Measurements from ENCODE around the gene SLC35F5.
A peak's percentile ranks its signal among the peaks of the same experiment; 100 is the strongest.
"Not testable (repeated sequence)": the region's sequence is repeated elsewhere in the genome, so short reads cannot be mapped to it uniquely, and the experiment has no call there.

Gene SLC35F5

DNA sequence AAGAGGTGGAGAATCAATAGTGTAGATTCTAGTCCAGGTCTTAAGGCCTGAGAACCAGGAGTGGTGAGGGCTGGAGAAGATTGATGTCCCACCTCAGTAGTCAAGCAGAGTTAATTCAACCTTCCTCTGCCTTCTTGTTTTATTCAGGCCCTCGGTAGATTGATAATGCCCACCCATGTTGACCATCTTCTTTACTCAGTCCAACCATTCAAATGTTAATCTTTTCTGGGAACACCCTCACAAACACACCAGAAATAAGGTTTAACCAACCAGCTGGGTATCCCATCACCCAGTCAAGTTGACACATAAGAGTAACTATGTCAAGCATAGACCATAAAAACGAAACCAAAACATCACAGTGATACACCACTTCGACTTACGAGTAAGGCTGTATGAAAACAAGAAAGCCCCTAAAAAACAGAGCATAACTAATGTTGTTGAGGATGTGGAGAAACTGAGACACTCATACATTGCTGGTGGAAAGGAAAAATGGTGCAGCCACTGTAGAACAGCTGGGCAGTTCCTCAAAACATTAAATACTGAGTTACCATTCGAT is 57.5 kb downstream of the SLC35F5 start:
- Histone ChIP-seq H3K9ac (ENCODE audit: low read depth in 1 of 2, low read length in 2 of 2) (no peak overlapping the region), H3K9me3 (ENCODE audit: control insufficient read depth in 2 of 2, low read length in 2 of 2) (no peaks in the 10 kb centered on the region), H3K4me3 (ENCODE audit: low read length in 2 of 2) (peak overlapping the region in 1 of 2 donors; percentile 33), H3K27ac (ENCODE audit: low read depth in 2 of 2, low read length in 2 of 2) (no peak overlapping the region), H3K27me3 (ENCODE audit: control insufficient read depth in 2 of 2, insufficient read depth in 2 of 2, low read length in 2 of 2) (no peaks in the 10 kb centered on the region), H3K36me3 (ENCODE audit: control insufficient read depth in 2 of 2, insufficient read depth in 2 of 2, low read length in 2 of 2) (no peaks in the 10 kb centered on the region), H3K4me1 (ENCODE audit: control insufficient read depth in 2 of 2, insufficient read depth in 2 of 2, low read length in 2 of 2) (peaks cover 3 to 7% of the 10 kb centered on the region in 2 donors)

DNA sequence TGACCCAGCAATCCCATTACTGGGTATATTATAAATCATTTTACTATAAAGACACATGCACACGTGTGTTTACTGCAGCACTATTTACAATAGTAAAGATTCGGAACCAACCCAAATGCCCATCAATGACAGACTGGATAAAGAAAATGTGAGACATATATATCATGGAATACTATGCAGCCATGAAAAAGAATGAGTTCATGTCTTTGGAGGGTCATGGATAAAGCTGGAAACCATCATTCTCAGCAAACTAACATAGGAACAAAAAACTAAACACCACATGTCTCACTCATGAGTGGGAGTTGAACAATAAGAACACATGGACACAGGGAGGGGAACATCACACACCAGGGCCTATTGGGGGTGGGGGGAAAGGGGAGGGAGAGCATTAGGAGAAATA is 58.2 kb downstream of the SLC35F5 start:
- H3K9ac ChIP-seq (ENCODE audit: low read depth in 1 of 2, low read length in 2 of 2); H3K27me3 ChIP-seq (ENCODE audit: control insufficient read depth in 2 of 2, insufficient read depth in 2 of 2, low read length in 2 of 2); H3K4me1 ChIP-seq (ENCODE audit: control insufficient read depth in 2 of 2, insufficient read depth in 2 of 2, low read length in 2 of 2); H3K9me3 ChIP-seq (ENCODE audit: control insufficient read depth in 2 of 2, low read length in 2 of 2); H3K36me3 ChIP-seq (ENCODE audit: control insufficient read depth in 2 of 2, insufficient read depth in 2 of 2, low read length in 2 of 2); H3K27ac ChIP-seq (ENCODE audit: low read depth in 2 of 2, low read length in 2 of 2); H3K4me3 ChIP-seq (ENCODE audit: low read length in 2 of 2): not testable (repeated sequence)

DNA sequence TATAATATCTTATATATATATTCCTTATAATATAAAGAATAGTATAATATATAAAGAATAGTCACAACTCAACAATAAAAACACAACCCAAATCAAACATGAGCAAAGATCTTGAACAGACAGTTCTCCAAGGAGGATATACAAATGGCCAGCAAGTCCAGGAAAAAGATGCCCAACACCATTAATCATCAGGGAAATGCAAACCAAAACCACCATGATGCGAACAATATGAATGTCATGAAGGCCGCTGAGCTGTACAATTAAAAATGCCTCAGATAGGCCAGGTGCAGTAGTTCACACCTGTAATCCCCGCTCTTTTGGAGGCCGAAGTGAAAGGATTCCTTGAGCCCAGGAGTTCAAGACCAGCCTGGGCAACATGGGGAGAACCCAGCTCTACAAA is 58.9 kb downstream of the SLC35F5 start:
- Histone ChIP-seq H3K4me1 (ENCODE audit: control insufficient read depth in 2 of 2, insufficient read depth in 2 of 2, low read length in 2 of 2) (peaks cover 5 to 7% of the 10 kb centered on the region in 2 donors), H3K4me3 (ENCODE audit: low read length in 2 of 2) (no peak overlapping the region)

DNA sequence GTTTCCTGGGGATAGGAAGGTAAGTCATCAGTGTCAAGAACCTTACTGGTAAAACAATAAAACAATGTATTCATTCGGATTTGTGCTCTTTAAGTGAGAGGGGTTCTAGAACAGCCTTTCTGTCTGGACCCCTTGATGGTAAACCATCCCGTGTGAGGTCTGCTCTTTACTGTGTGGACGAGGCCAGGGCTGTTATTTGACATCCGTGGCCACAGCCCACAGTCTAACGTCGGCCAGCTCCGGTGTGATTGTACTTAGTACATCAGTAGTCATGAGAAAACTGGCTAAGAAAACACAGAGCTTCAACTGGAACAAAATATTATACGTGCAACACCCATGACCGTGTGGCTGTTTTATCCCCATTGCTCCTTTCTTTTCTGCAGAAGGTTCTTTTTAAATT is 62.0 kb downstream of the SLC35F5 start:
- Histone ChIP-seq H3K4me1 (ENCODE audit: control insufficient read depth in 2 of 2, insufficient read depth in 2 of 2, low read length in 2 of 2) (peaks cover 0 to 3% of the 10 kb centered on the region in 2 donors), H3K9ac (ENCODE audit: low read depth in 1 of 2, low read length in 2 of 2) (no peak overlapping the region), H3K27ac (ENCODE audit: low read depth in 2 of 2, low read length in 2 of 2) (no peak overlapping the region), H3K9me3 (ENCODE audit: control insufficient read depth in 2 of 2, low read length in 2 of 2) (no peaks in the 10 kb centered on the region), H3K27me3 (ENCODE audit: control insufficient read depth in 2 of 2, insufficient read depth in 2 of 2, low read length in 2 of 2) (no peaks in the 10 kb centered on the region), H3K4me3 (ENCODE audit: low read length in 2 of 2) (no peak overlapping the region), H3K36me3 (ENCODE audit: control insufficient read depth in 2 of 2, insufficient read depth in 2 of 2, low read length in 2 of 2) (no peaks in the 10 kb centered on the region)

More for the DNA sequence above, 58.9 kb downstream of the SLC35F5 start:
- H3K9ac ChIP-seq (ENCODE audit: low read depth in 1 of 2, low read length in 2 of 2): no peak overlapping the region
- no peaks in the 10 kb centered on the region for H3K9me3 ChIP-seq (ENCODE audit: control insufficient read depth in 2 of 2, low read length in 2 of 2)
- H3K27ac ChIP-seq (ENCODE audit: low read depth in 2 of 2, low read length in 2 of 2): no peak overlapping the region
- H3K27me3 ChIP-seq (ENCODE audit: control insufficient read depth in 2 of 2, insufficient read depth in 2 of 2, low read length in 2 of 2): no peaks in the 10 kb centered on the region
- H3K36me3 ChIP-seq (ENCODE audit: control insufficient read depth in 2 of 2, insufficient read depth in 2 of 2, low read length in 2 of 2): no peaks in the 10 kb centered on the region

DNA sequence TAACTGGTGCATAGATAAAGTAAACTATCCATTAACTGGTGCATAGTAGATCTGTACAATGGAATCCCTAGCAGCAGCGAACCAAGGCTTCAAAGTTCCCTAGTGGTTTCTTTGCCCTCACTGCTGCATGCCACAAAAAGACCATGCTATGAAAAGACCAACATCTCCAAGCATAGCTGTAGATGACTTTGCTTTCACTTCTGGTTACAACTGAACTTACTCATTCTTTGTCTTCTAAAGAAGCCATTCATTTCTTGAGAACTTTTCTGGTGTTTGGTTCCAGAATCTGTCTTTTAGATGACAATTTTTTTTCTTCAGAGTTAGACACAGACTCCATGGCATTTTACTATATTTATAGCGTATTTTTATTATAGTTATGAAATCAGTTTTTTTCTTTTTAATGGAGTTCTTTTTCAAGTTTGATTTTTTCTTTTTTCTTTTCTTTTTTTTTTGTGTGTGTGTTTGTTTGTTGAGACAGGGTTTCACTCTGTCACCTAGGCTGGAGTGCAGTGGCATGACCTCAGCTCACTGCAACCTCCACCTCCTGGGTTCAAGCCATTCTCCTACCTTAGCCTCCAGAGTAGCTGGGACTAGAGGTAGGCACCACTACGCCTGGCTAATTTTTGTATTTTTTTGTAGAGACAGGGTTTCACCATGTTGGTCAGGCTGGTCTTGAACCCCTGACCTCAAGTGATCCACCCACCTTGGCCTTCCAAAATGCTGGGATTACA is 63.6 kb downstream of the SLC35F5 start:
- no peak overlapping the region for H3K27ac ChIP-seq (ENCODE audit: low read depth in 2 of 2, low read length in 2 of 2)
- peaks cover 0 to 3% of the 10 kb centered on the region in 2 donors for H3K4me1 ChIP-seq (ENCODE audit: control insufficient read depth in 2 of 2, insufficient read depth in 2 of 2, low read length in 2 of 2)
- no peak overlapping the region for H3K4me3 ChIP-seq (ENCODE audit: low read length in 2 of 2)
- no peaks in the 10 kb centered on the region for H3K9me3 ChIP-seq (ENCODE audit: control insufficient read depth in 2 of 2, low read length in 2 of 2)
- no peaks in the 10 kb centered on the region for H3K27me3 ChIP-seq (ENCODE audit: control insufficient read depth in 2 of 2, insufficient read depth in 2 of 2, low read length in 2 of 2)
- H3K36me3 ChIP-seq (ENCODE audit: control insufficient read depth in 2 of 2, insufficient read depth in 2 of 2, low read length in 2 of 2): no peaks in the 10 kb centered on the region
- H3K9ac ChIP-seq (ENCODE audit: low read depth in 1 of 2, low read length in 2 of 2): no peak overlapping the region

DNA sequence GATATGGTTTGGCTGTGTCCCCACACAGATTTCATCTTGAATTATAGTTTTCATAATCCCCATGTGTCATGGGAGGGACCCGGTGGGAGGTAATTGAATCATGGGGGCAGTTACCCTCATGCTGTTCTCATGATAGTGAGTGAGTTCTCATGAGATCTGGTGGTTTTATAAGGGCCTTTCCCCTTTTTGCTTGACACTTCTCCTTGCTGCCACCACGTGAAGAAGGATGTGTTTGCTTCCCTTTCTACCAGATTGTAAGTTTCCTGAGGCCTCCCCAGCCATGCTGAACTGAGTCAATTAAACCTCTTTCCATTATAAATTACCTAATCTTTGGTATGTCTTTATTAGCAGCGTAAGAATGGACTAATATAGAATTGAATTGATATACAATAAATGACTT is 65.6 kb downstream of the SLC35F5 start:
- not testable (repeated sequence) for H3K36me3 ChIP-seq (ENCODE audit: control insufficient read depth in 2 of 2, insufficient read depth in 2 of 2, low read length in 2 of 2); H3K27ac ChIP-seq (ENCODE audit: low read depth in 2 of 2, low read length in 2 of 2); H3K4me3 ChIP-seq (ENCODE audit: low read length in 2 of 2); H3K9ac ChIP-seq (ENCODE audit: low read depth in 1 of 2, low read length in 2 of 2); H3K4me1 ChIP-seq (ENCODE audit: control insufficient read depth in 2 of 2, insufficient read depth in 2 of 2, low read length in 2 of 2); H3K27me3 ChIP-seq (ENCODE audit: control insufficient read depth in 2 of 2, insufficient read depth in 2 of 2, low read length in 2 of 2); H3K9me3 ChIP-seq (ENCODE audit: control insufficient read depth in 2 of 2, low read length in 2 of 2)

DNA sequence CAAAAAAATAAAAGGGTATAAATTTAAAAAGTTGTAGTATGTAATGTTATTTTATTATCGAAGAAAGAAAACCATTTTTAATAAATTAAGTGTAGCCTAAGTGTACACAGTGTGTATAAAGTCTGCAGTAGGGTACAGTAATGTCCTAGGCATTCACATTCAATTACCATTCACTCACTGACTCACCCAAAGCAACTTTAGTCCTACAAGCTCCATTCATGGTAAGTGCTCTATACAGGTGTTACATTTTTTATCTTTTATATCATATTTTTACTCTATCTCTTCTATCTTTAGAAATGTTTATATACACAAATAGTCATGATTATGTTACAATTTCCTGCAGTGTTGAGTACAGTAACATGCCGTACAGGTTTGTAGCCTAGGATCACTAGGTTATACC is 69.9 kb downstream of the SLC35F5 start:
- H3K27me3 ChIP-seq (ENCODE audit: control insufficient read depth in 2 of 2, insufficient read depth in 2 of 2, low read length in 2 of 2): no peaks in the 10 kb centered on the region
- H3K36me3 ChIP-seq (ENCODE audit: control insufficient read depth in 2 of 2, insufficient read depth in 2 of 2, low read length in 2 of 2): no peaks in the 10 kb centered on the region

DNA sequence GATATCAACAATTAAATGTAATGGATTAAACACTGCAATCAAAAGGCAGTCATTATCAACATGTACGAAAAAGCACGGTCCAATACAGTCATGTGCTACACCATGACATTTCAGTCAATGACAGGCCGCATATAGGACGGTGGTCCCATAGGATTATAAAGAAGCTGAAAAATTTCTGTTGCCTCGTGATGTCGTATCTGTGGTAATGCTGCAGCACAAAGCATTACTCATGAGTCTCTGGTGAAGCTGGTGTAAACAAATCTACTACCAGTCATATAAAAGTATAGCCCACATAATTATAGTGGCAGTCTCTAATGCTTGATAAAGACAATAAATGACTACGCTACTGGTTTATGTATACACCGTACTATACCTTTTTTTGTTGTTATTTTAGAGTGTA is 71.0 kb downstream of the SLC35F5 start:
- Histone ChIP-seq H3K36me3 (ENCODE audit: control insufficient read depth in 2 of 2, insufficient read depth in 2 of 2, low read length in 2 of 2) (no peaks in the 10 kb centered on the region), H3K27me3 (ENCODE audit: control insufficient read depth in 2 of 2, insufficient read depth in 2 of 2, low read length in 2 of 2) (no peaks in the 10 kb centered on the region), H3K9me3 (ENCODE audit: control insufficient read depth in 2 of 2, low read length in 2 of 2) (no peaks in the 10 kb centered on the region), H3K4me1 (ENCODE audit: control insufficient read depth in 2 of 2, insufficient read depth in 2 of 2, low read length in 2 of 2) (no peaks in the 10 kb centered on the region), H3K27ac (ENCODE audit: low read depth in 2 of 2, low read length in 2 of 2) (no peak overlapping the region), H3K4me3 (ENCODE audit: low read length in 2 of 2) (no peak overlapping the region), H3K9ac (ENCODE audit: low read depth in 1 of 2, low read length in 2 of 2) (no peak overlapping the region)

More for the DNA sequence above, 69.9 kb downstream of the SLC35F5 start:
- H3K9ac ChIP-seq (ENCODE audit: low read depth in 1 of 2, low read length in 2 of 2): no peak overlapping the region
- H3K4me1 ChIP-seq (ENCODE audit: control insufficient read depth in 2 of 2, insufficient read depth in 2 of 2, low read length in 2 of 2): no peaks in the 10 kb centered on the region
- no peaks in the 10 kb centered on the region for H3K9me3 ChIP-seq (ENCODE audit: control insufficient read depth in 2 of 2, low read length in 2 of 2)
- H3K4me3 ChIP-seq (ENCODE audit: low read length in 2 of 2): no peak overlapping the region
- H3K27ac ChIP-seq (ENCODE audit: low read depth in 2 of 2, low read length in 2 of 2): no peak overlapping the region

DNA sequence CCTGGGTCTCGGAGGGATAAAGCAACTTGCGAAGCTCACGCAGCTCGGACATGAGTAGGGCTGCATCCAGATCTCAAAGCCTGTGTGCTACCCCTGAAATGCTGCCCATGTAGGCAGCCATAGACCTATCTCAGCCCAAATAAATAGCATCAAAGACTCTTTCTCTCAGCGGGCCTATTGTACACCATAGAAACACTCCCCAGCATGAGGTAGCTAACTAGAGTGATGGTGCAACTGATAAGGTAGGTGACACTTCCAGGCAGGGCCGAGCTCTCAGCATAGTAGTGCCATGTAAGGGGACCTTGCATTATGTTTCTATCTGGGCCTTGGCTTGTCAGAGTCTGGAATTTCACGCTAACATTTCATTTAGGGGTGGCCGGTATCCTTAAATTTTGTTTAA is 77.0 kb downstream of the SLC35F5 start:
- H3K4me1 ChIP-seq (ENCODE audit: control insufficient read depth in 2 of 2, insufficient read depth in 2 of 2, low read length in 2 of 2): no peaks in the 10 kb centered on the region
- no peaks in the 10 kb centered on the region for H3K9me3 ChIP-seq (ENCODE audit: control insufficient read depth in 2 of 2, low read length in 2 of 2)
- no peaks in the 10 kb centered on the region for H3K27me3 ChIP-seq (ENCODE audit: control insufficient read depth in 2 of 2, insufficient read depth in 2 of 2, low read length in 2 of 2)
- no peaks in the 10 kb centered on the region for H3K36me3 ChIP-seq (ENCODE audit: control insufficient read depth in 2 of 2, insufficient read depth in 2 of 2, low read length in 2 of 2)
- no peak overlapping the region for H3K4me3 ChIP-seq (ENCODE audit: low read length in 2 of 2)
- H3K27ac ChIP-seq (ENCODE audit: low read depth in 2 of 2, low read length in 2 of 2): no peak overlapping the region
- no peak overlapping the region for H3K9ac ChIP-seq (ENCODE audit: low read depth in 1 of 2, low read length in 2 of 2)

DNA sequence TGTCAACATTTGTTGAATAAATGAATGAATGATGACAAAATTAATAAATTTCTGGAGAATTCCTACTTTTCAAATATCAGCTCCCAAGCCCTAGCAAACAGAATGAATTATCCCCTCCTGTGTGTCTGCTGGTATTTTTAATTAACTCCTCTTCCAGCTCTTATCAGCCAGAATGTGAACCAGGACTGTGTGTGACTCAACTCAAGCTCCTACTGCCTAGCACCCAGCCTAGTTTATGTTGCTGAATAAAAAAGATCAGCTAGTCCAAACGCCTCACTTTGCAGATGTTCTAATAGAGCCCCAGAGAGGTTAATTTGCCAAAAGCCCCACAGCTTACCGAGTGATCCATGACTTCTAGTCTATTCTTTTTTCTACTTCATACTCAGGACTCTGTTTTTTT is 79.1 kb downstream of the SLC35F5 start:
- H3K27me3 ChIP-seq (ENCODE audit: control insufficient read depth in 2 of 2, insufficient read depth in 2 of 2, low read length in 2 of 2): no peaks in the 10 kb centered on the region
- H3K36me3 ChIP-seq (ENCODE audit: control insufficient read depth in 2 of 2, insufficient read depth in 2 of 2, low read length in 2 of 2): no peaks in the 10 kb centered on the region
- H3K9ac ChIP-seq (ENCODE audit: low read depth in 1 of 2, low read length in 2 of 2): no peak overlapping the region
- no peaks in the 10 kb centered on the region for H3K9me3 ChIP-seq (ENCODE audit: control insufficient read depth in 2 of 2, low read length in 2 of 2)
- no peak overlapping the region for H3K27ac ChIP-seq (ENCODE audit: low read depth in 2 of 2, low read length in 2 of 2)
- no peak overlapping the region for H3K4me3 ChIP-seq (ENCODE audit: low read length in 2 of 2)
- no peaks in the 10 kb centered on the region for H3K4me1 ChIP-seq (ENCODE audit: control insufficient read depth in 2 of 2, insufficient read depth in 2 of 2, low read length in 2 of 2)
